DND-41 (cell line): Measurements from ENCODE around the gene TMEM151B.
"Not testable (repeated sequence)": the region's sequence is repeated elsewhere in the genome, so short reads cannot be mapped to it uniquely, and the experiment has no call there.

Experiments used
- ATAC-seq: fragments of 200-7000 bp; cut with Tn5 transposase; 3 replicates; pipeline ENCODE4 v1.9.1; 2021; ENCODE audit warnings: low read depth; ENCODE audit not compliant: insufficient read depth
- DNase-seq: peaks from one replicate; pipeline ENCODE4 v3.0.0-alpha.2; 2020
- H2AFZ ChIP-seq: 2 replicates; pipeline ENCODE4 v1.6.0; 2012; ENCODE audit warnings: low read depth, low read length
- H3K27ac ChIP-seq: 2 replicates; pipeline ENCODE4 v1.5.1; 2012; ENCODE audit warnings: low read length, inconsistent platforms
- H3K27me3 ChIP-seq: fragments of 200-600 bp; sonication (generic); 2 replicates; pipeline ENCODE4 v1.6.0; 2012; ENCODE audit warnings: low read length, mild to moderate bottlenecking, inconsistent platforms; ENCODE audit not compliant: insufficient read depth, poor library complexity
- H3K36me3 ChIP-seq: 2 replicates; pipeline ENCODE4 v1.5.1; 2012; ENCODE audit warnings: low read length, inconsistent platforms; ENCODE audit not compliant: insufficient read depth
- H3K4me1 ChIP-seq: 2 replicates; pipeline ENCODE4 v1.5.1; 2012; ENCODE audit warnings: mild to moderate bottlenecking, low read length; ENCODE audit not compliant: insufficient read depth
- H3K4me2 ChIP-seq: 2 replicates; pipeline ENCODE4 v1.6.0; 2012; ENCODE audit warnings: mild to moderate bottlenecking, moderate library complexity, low read length, inconsistent platforms; ENCODE audit not compliant: insufficient read depth
- H3K4me3 ChIP-seq, 2 experiments: fragments of 200-600 bp in 1 of 2; shearing (Covaris generic) in 1 of 2; 2 replicates each; pipeline ENCODE4 v1.5.1; 2012 to 2016; ENCODE audit warnings: inconsistent platforms in 2 of 2, low read length in 2 of 2, mild to moderate bottlenecking in 2 of 2, low read depth in 1 of 2, moderate library complexity in 1 of 2
- H3K79me2 ChIP-seq: 2 replicates; pipeline ENCODE4 v1.6.0; 2012; ENCODE audit warnings: low read length, inconsistent platforms; ENCODE audit not compliant: insufficient read depth
- H3K9ac ChIP-seq: 2 replicates; pipeline ENCODE4 v1.6.0; 2012; ENCODE audit warnings: low read depth, mild to moderate bottlenecking, inconsistent platforms, low read length, moderate library complexity
- H3K9me3 ChIP-seq: 2 replicates; pipeline ENCODE4 v1.5.1; 2012; ENCODE audit warnings: low read length, moderate library complexity, mild to moderate bottlenecking, inconsistent platforms; ENCODE audit not compliant: insufficient read depth, severe bottlenecking
- H4K20me1 ChIP-seq: 2 replicates; pipeline ENCODE4 v1.6.0; 2012; ENCODE audit warnings: low read length; ENCODE audit not compliant: insufficient read depth
- CTCF ChIP-seq: IDR thresholded peaks from 2 replicates; pipeline ENCODE4 v1.5.1; 2012; ENCODE audit warnings: borderline replicate concordance, low read length, moderate library complexity, mild to moderate bottlenecking; ENCODE audit not compliant: poor library complexity, severe bottlenecking; ENCODE audit errors: extremely low read depth
- EZH2 ChIP-seq: IDR thresholded peaks from 3 replicates; pipeline ENCODE4 v1.6.1; 2012; ENCODE audit warnings: borderline replicate concordance, low read depth, mild to moderate bottlenecking, moderate library complexity, low read length, inconsistent platforms; ENCODE audit not compliant: severe bottlenecking

The TMEM151B gene

GRCh38 chr6:44230034-44230675, 40.1 kb upstream of the TMEM151B start:
- Histone ChIP-seq H3K27ac (no peak overlapping the region), H3K9me3 (no peaks in the 10 kb centered on the region), H3K4me1 (peaks cover 21% of the 10 kb centered on the region), H3K27me3 (no peaks in the 10 kb centered on the region), H2AFZ (no peak overlapping the region), H3K36me3 (peaks cover 66% of the 10 kb centered on the region), H3K4me3 (no peak overlapping the region), H3K9ac (no peak overlapping the region), H3K79me2 (peaks cover 8% of the 10 kb centered on the region), H3K4me2 (no peak overlapping the region), H4K20me1 (peaks cover 22% of the 10 kb centered on the region)
- ATAC-seq, result no peak
- TF ChIP-seq CTCF (no peak), EZH2 (no peak)
- DNase-seq, result no peak

- H3K79me2 ChIP-seq, H3K4me2 ChIP-seq, H3K9me3 ChIP-seq, H3K9ac ChIP-seq, ATAC-seq, DNase-seq, H3K4me3 ChIP-seq, H3K27ac ChIP-seq, H3K4me1 ChIP-seq, H2AFZ ChIP-seq, H3K27me3 ChIP-seq: not testable (repeated sequence)
- Histone ChIP-seq H3K36me3 (peaks cover 63% of the 10 kb centered on the region), H4K20me1 (peaks cover 15% of the 10 kb centered on the region; the same call in 1 of the 2 replicates)
These were observed 38.8 kb upstream of the TMEM151B start for GRCh38 chr6:44231426-44231825.

GRCh38 chr6:44232676-44233566, 37.3 kb upstream of the TMEM151B start:
- H3K36me3 ChIP-seq, result peaks cover 63% of the 10 kb centered on the region
- peaks cover 2% of the 10 kb centered on the region; the same call in 1 of the 2 replicates for H4K20me1 ChIP-seq
- TF ChIP-seq EZH2, result no peak
- TF ChIP-seq CTCF, result no peak
- H2AFZ ChIP-seq, result no peak overlapping the region
- no peak overlapping the region for H3K27ac ChIP-seq
- no peak overlapping the region for H3K4me2 ChIP-seq
- DNase-seq, result no peak
- H3K9ac ChIP-seq, result no peak overlapping the region
- no peaks in the 10 kb centered on the region for H3K79me2 ChIP-seq
- no peaks in the 10 kb centered on the region for H3K9me3 ChIP-seq
- ATAC-seq, result no peak
- no peaks in the 10 kb centered on the region for H3K27me3 ChIP-seq
- H3K4me1 ChIP-seq, result peaks cover 10% of the 10 kb centered on the region
- H3K4me3 ChIP-seq, result no peak overlapping the region

GRCh38 chr6:44233567-44234100, 36.6 kb upstream of the TMEM151B start:
- H3K4me3 ChIP-seq, result no peak overlapping the region
- no peak for DNase-seq
- H3K36me3 ChIP-seq, result peaks cover 56% of the 10 kb centered on the region
- no peak for ATAC-seq
- no peaks in the 10 kb centered on the region for H3K79me2 ChIP-seq
- no peaks in the 10 kb centered on the region for H3K27me3 ChIP-seq
- no peak overlapping the region for H3K9ac ChIP-seq
- no peaks in the 10 kb centered on the region; the same call in 1 of the 2 replicates for H4K20me1 ChIP-seq
- TF ChIP-seq EZH2 (no peak), CTCF (no peak)
- H3K4me2 ChIP-seq, result no peak overlapping the region
- H2AFZ ChIP-seq, result no peak overlapping the region
- no peak overlapping the region for H3K27ac ChIP-seq
- H3K9me3 ChIP-seq, result no peaks in the 10 kb centered on the region
- H3K4me1 ChIP-seq, result peaks cover 16% of the 10 kb centered on the region
